ENCODE data around the gene TPCN1.

- TF ChIP-seq CTCF (IDR thresholded peaks at IDR 0.05), result no peak
- no peak for TF ChIP-seq POLR2A (IDR thresholded peaks at IDR 0.05)
Measured at GRCh38 chr12:113262710-113263109, 41.4 kb downstream of the TPCN1 start.

All from Peyer's patch (tissue), 4 donors.